IPS-NIHi7 (cell line): ENCODE data around the gene LGMN.
"Not testable (repeated sequence)": the region's sequence is repeated elsewhere in the genome, so short reads cannot be mapped to it uniquely, and the experiment has no call there.

Experiments used
- DNase-seq: peaks from one replicate; pipeline ENCODE4 v3.0.0; 2012; ENCODE audit warnings: mixed read lengths; ENCODE audit errors: extremely low spot score

Gene LGMN

GRCh38 chr14:92694807-92695206 is 53.6 kb downstream of the LGMN start:
- no peak for DNase-seq

- no peak for DNase-seq
Measured at GRCh38 chr14:92693998-92694795, 54.2 kb downstream of the LGMN start.

GRCh38 chr14:92692822-92693226 is 55.6 kb downstream of the LGMN start:
- no peak for DNase-seq

GRCh38 chr14:92690171-92691011 is 58.0 kb downstream of the LGMN start:
- peak; percentile 40 for DNase-seq

- no peak for DNase-seq
Measured at GRCh38 chr14:92688434-92689375, 59.7 kb downstream of the LGMN start.

- peak; percentile 60 for DNase-seq
Measured at GRCh38 chr14:92687681-92688433, 60.6 kb downstream of the LGMN start.

GRCh38 chr14:92686900-92687427 is 61.5 kb downstream of the LGMN start:
- DNase-seq = peak; percentile 98

GRCh38 chr14:92686411-92686899 is 62.0 kb downstream of the LGMN start:
- no peak for DNase-seq

GRCh38 chr14:92685784-92686355 is 62.6 kb downstream of the LGMN start:
- DNase-seq = no peak

- DNase-seq = peak; percentile 51
Measured at GRCh38 chr14:92684801-92685560, 63.4 kb downstream of the LGMN start.

- DNase-seq = no peak
Measured at GRCh38 chr14:92683041-92683440, 65.4 kb downstream of the LGMN start.

- peak; percentile 91 for DNase-seq
Measured at GRCh38 chr14:92680781-92681650, 67.4 kb downstream of the LGMN start.

GRCh38 chr14:92680330-92680729 is 68.1 kb downstream of the LGMN start:
- DNase-seq = not testable (repeated sequence)

GRCh38 chr14:92679246-92679645 is 69.2 kb downstream of the LGMN start:
- DNase-seq = no peak

GRCh38 chr14:92678766-92679165 is 69.7 kb downstream of the LGMN start:
- no peak for DNase-seq

- no peak for DNase-seq
Measured at GRCh38 chr14:92677955-92678354, 70.5 kb downstream of the LGMN start.

GRCh38 chr14:92677087-92677668 is 71.2 kb downstream of the LGMN start:
- no peak for DNase-seq
